GM12891 (cell line): ENCODE data around the gene SEMA4C. TPM values are rescaled to one million over a fixed set of nuclear protein-coding genes. Genes with fewer than 3 reads are reported as not detected.

Experiments
- DNase-seq: peaks from one replicate; pipeline ENCODE4 v3.0.0; 2011; ENCODE audit warnings: low spot score; ENCODE audit not compliant: insufficient read length
- FAIRE-seq: peaks from 2 replicates; lab custom pipeline; 2011; peaks lifted over from hg19 to GRCh38; lab: Jason Lieb, UNC
- PAX5 ChIP-seq: IDR thresholded peaks from 2 replicates; pipeline ENCODE4 v1.6.1; 2011; ENCODE audit warnings: low read length, moderate library complexity, mild to moderate bottlenecking; ENCODE audit not compliant: insufficient read depth, severe bottlenecking
- POLR2A ChIP-seq: IDR thresholded peaks from 2 replicates; pipeline ENCODE4 v1.6.1; 2011; ENCODE audit warnings: low read depth, low read length, control low read depth
- POLR2AphosphoS5 ChIP-seq: IDR thresholded peaks from 2 replicates; pipeline ENCODE4 v1.6.1; 2011; ENCODE audit warnings: low read depth, low read length, control low read depth
- POU2F2 ChIP-seq: IDR thresholded peaks from 2 replicates; pipeline ENCODE4 v1.6.1; 2011; ENCODE audit warnings: low read depth, mild to moderate bottlenecking, control low read depth, low read length, moderate library complexity
- SPI1 ChIP-seq: IDR thresholded peaks from 2 replicates; pipeline ENCODE4 v1.6.1; 2011; ENCODE audit warnings: low read depth, low read length, control low read depth
- TAF1 ChIP-seq: IDR thresholded peaks from 2 replicates; pipeline ENCODE4 v1.6.1; 2011; ENCODE audit warnings: low read depth, low read length, control low read depth
- polyA plus RNA-seq: library from polyadenylated mRNA; unstranded; fragments of >200 nt; gene quantifications from one replicate; pipeline ENCODE4 v1.2.1, GENCODE V29; 2012; ENCODE audit warnings: low read depth, missing spikeins, inconsistent platforms; ENCODE audit not compliant: missing spikeins

Gene SEMA4C, protein sequence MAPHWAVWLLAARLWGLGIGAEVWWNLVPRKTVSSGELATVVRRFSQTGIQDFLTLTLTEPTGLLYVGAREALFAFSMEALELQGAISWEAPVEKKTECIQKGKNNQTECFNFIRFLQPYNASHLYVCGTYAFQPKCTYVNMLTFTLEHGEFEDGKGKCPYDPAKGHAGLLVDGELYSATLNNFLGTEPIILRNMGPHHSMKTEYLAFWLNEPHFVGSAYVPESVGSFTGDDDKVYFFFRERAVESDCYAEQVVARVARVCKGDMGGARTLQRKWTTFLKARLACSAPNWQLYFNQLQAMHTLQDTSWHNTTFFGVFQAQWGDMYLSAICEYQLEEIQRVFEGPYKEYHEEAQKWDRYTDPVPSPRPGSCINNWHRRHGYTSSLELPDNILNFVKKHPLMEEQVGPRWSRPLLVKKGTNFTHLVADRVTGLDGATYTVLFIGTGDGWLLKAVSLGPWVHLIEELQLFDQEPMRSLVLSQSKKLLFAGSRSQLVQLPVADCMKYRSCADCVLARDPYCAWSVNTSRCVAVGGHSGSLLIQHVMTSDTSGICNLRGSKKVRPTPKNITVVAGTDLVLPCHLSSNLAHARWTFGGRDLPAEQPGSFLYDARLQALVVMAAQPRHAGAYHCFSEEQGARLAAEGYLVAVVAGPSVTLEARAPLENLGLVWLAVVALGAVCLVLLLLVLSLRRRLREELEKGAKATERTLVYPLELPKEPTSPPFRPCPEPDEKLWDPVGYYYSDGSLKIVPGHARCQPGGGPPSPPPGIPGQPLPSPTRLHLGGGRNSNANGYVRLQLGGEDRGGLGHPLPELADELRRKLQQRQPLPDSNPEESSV
- 8.8 TPM for polyA plus RNA-seq

DNA sequence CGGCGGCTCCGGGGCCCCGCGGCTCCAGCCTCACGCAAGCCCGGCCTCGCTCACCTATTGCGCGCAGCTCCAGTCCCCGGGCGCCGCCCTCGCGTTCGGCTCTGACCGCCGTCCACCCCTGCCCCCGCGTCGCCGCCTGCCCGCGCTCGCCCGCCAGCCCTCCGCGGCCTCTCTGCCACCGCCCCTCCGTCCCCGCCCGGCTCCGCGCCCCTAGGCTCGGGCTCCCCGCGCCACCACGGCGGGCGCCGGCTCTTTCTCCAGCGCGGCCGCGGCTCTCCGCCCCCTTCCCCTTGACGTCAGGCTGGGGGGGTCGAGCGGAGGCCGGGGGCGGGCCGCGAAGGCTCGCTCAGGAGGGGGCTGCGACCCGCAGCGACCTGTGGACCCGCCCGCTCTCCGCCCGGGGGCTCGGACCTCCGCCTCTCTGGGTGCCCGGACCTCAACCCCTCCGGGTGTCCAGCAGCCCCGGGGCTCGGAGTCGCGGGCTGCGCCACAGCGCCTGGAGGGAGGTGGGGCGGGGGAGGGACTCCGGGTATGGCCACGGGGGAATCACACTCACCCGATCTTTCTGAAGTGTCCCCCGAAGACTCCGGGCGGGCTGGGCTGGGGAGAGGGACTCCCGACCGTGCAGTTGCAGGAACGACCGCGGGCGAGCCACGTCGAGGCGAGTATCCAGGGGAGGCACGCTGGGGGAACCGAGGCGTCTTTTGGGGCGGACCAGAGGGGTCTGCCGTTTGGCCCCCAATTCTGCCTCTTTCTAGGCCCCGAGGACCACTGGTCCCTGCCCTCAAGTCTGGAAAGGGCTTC lies at the start of gene SEMA4C:
TSS of gene SEMA4C (minus strand) at position 259 of the 804 bp plus-strand sequence. CDS start 2,194 bp downstream, outside the sequence.
- FAIRE-seq (no peak), DNase-seq (peak; percentile 62)
- TF ChIP-seq POLR2A, result no peak
- TF ChIP-seq SPI1, result no peak

DNA sequence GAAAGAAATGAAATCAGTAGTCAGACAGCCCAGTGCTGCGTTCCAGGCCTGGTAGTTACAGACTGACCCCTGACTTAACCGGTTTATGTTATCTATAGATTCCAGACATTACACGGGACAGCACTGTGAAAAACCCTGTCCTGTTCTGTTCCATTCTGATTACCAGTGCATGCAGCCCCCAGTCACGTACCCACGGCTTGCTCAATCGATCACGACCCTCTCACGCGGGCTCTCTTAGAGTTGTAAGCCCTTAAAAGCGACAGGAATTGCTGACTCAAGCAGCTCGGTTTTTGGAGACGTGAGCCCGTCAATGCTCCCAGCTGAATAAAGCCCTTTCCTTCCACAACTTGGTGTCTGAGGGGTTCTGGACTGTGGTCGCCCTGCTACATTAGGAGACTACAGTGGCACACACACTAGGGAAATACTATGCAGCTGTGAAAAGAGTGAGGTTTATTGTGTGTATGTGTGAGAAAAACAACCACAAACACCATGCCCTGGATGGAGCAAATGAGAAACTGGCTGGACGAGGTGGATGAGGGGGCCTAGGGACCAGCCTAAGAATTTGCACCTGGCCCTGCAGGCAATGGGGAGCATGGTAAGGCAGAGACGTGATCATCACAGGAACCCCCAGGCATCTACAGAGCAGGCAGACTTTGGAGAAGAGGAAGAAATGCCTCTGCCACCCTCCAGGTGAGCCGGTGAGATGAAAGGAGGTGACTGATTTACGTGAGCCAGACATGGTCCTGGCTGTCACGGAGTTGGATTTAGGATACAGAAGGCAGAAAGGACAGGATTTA lies 49.1 kb upstream of the SEMA4C start:
- TF ChIP-seq SPI1, result no peak
- TF ChIP-seq POLR2AphosphoS5, result no peak
- TF ChIP-seq POU2F2, result no peak
- no peak for TF ChIP-seq TAF1
- no peak for TF ChIP-seq PAX5
- no peak for TF ChIP-seq POLR2A
- FAIRE-seq (no peak), DNase-seq (no peak)

DNA sequence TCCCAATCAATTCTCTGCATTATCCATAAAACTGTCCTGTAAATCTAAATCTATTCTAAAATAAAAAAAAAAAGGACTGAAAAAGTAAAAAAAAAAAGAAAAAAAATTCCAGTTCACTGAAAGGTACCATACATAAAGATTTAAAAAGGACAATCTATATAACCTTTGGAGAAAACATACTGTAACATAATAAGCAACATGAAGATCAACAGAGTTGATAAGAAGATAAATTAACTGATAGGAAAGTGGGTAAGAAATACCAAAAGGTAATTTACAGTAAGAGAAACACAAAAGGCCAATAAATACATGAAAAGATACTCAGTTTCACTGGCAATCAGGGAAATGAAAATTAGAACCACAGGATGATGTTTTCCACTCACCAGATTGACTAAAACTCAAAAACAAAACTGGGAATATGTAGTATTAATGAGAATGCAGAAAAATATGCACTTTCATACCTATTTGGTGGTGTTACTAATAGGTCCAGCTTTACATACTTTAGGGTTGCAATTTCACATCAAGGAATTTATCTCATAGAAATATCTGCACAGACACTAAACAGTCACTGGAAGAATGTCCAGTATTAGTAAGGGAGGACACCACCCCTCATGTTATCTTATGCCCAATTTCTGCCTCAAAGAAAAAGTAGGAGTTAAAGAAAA lies 48.3 kb upstream of the SEMA4C start:
- DNase-seq, result no peak
- TF ChIP-seq POLR2A, result no peak
- TF ChIP-seq TAF1, result no peak
- no peak for TF ChIP-seq SPI1
- no peak for TF ChIP-seq PAX5
- no peak for TF ChIP-seq POLR2AphosphoS5
- TF ChIP-seq POU2F2, result no peak
- no peak for FAIRE-seq

DNA sequence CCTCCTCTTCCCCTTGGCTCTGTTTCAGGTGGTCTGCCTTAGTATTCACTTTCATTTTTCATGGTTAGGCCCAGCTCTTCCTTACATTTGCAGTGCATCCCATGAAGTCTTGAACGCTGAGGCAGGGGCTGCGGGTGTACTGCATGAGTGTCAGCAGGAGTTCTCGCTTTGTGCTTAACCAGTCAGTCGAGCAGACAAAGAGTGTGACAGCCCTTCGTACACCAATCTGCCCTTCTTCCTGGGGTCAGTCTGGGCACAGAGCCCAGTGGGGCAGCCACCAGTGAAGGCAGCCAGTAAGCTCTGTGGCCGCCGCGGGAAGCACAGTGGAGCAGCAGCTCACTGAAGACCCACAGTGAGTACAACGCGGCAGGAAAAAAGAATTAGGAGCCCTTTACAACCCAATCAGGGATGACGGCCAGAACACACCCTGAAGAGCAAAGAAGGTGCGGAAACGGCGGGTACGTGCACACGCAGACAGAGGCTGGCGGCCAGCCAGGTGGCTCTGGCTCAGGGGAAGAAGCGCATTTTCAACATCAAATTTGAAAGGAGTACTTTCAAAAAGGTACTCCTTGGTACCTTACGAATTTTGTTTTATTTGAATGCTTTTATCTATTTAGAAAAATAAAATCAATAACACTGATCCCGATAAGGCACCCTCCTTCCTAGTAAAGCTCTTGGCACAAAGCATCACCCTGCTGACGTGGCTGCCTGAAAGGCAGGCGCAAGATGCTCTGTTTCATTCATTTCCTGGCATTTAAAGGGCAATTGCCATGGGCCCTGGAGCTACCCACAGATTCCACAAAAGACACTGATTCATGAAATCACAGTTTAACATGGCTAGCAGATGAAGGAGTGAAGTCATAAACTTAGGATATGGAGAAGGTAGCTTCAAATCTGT lies 47.0 kb upstream of the SEMA4C start:
- DNase-seq, result no peak
- no peak for TF ChIP-seq SPI1
- TF ChIP-seq PAX5, result no peak
- no peak for TF ChIP-seq POU2F2
- TF ChIP-seq POLR2AphosphoS5, result no peak
- TF ChIP-seq POLR2A, result no peak
- no peak for TF ChIP-seq TAF1
- FAIRE-seq, result no peak

DNA sequence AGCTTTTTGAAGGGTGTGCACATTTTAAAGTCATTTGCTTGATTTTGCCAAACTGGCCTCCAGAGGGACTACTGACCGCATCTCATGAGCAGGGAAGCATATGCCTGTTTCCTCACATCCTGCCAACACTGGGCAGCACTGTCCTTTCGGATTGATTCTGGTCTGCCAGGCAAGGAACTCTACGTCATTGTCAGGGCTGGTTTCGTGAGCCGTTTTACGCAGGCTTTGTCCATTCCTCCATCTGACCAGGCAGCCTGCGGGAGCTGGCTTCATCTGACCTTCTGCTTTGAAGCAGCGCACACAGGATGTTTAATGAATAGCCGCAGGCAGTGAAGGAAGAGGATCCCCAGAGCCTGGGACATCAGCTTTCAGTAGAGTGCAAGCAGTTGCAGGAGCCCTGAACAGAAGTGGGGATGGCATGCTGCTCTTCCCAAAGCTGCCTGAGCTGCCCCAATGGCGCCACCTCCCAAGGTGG lies 46.3 kb upstream of the SEMA4C start:
- DNase-seq (no peak), FAIRE-seq (no peak)
- TF ChIP-seq POLR2AphosphoS5 (no peak), SPI1 (no peak), POLR2A (no peak), TAF1 (no peak)

DNA sequence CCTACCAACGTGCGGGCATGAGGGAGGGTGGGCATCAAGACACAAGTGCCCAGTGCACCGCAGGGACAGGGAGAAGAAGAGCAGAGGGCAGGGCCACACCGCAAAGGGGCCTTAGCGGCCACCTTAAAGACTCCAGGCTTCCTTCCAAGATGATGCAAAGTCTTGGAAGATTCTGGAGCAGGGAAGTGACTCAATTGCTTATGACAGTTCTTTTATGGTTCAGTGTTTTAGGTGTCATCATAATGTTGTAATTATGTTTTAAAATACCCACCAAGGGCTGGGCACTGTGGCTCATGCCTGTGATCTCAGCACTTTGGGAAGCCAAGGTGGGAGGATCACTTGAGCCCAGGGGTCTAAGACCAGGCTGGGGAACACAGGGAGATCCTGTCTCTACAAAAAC lies 44.5 kb upstream of the SEMA4C start:
- TF ChIP-seq POU2F2, result no peak
- DNase-seq (no peak), FAIRE-seq (no peak)

DNA sequence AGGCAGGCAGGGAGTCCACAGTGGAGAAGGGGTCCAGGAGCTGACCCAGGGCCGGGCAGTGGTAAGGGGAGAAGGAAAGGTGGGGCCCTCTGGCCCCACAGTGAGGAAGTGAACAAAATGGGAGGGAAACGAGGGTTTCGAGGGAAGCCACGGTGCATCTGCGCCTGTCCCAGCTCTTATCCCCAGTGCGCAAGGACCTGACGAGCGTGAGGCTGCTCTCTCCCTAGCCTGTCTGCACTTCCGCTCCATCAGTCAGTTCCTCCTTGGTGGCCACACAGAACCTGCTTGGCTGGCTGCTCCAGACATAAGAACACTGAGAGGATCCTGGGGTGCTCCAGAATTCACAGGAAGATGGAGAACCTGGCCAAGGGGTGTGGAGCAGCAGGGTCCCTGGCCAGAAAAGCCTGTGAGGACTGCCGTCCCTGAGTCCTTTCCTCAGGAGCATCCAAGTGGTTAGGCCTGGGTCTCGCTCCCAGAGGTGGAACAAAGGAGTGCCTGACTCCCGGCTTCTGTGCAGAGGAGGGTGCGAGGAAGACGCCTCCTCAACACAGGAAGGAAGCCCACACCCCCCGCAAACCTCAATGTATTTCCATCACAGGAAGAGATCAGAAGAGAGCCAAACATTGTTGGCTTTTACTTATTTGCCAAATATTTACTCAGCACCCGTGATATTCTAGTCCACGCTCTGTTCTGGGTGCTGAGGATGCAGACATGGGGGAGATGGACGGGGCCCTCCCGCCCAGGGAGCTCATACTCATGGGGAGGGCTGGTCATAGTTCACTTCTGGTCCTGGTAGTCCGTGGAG lies 43.7 kb upstream of the SEMA4C start:
- no peak for TF ChIP-seq POU2F2
- peak; percentile 63 for TF ChIP-seq SPI1
- FAIRE-seq (peak; percentile 71), DNase-seq (no peak)

DNA sequence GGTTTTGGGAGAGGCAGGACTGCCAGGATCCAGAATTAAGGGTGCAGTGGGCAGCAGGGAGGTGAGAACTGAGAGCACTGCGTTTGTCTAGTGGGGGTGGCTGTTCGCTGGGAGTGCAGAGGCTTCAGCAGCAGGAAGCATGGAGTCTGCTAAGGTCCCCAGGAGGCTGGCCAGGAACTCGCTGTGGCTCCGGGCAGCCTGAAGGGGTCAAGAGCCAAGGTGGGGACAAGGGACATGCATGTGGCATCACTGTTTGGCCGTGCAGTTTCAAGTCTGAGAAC lies 43.2 kb upstream of the SEMA4C start:
- DNase-seq (no peak), FAIRE-seq (no peak)
- no peak for TF ChIP-seq POU2F2
- TF ChIP-seq PAX5, result no peak
- TF ChIP-seq SPI1, result no peak
- TF ChIP-seq POLR2A, result no peak
- TF ChIP-seq POLR2AphosphoS5, result no peak
- TF ChIP-seq TAF1, result no peak
